IMR-90 (cell line): ENCODE measurements around the gene ABCB6. TPM values are rescaled to one million over a fixed set of nuclear protein-coding genes. Genes with fewer than 3 reads are reported as not detected.

ENCODE experiments used
- ATAC-seq: fragments of 200-7000 bp; cut with Tn5 transposase; 2 replicates; pipeline ENCODE4 v1.9.1; 2020; ENCODE audit warnings: low read depth, mild to moderate bottlenecking, moderate library complexity
- BruUV-seq: library from RNA; stranded (reverse); fragments of 400-500 nt; replicated peaks from 2 replicates; lab custom pipeline; 2021; lab: Mats Ljungman, UMichigan
- CTCF ChIA-PET: fragments of 300-600 bp; formaldehyde crosslinking; extraction: SDS; loops from one replicate; lab custom pipeline; 2021; ENCODE audit warnings: antibody characterized with exemption; lab: Yijun Ruan, JAX
- POLR2A ChIA-PET: fragments of 300-600 bp; sonication (Branson Sonifier 250); formaldehyde crosslinking; loops from one replicate; lab custom pipeline; 2022; ENCODE audit warnings: antibody characterized with exemption; ENCODE audit not compliant: unreplicated experiment; lab: Charles Lee
- DNase-seq: peaks from one replicate; pipeline ENCODE4 v3.0.0; 2013
- H2AFZ ChIP-seq: replicated peaks from 2 replicates; pipeline ENCODE3; 2013; ENCODE audit warnings: low read length, mild to moderate bottlenecking; ENCODE audit not compliant: poor library complexity
- H2AK5ac ChIP-seq: 2 replicates; pipeline ENCODE4 v1.6.1; 2013; ENCODE audit warnings: low read depth, low read length, inconsistent platforms
- H2AK9ac ChIP-seq: replicated peaks from 2 replicates; pipeline ENCODE3; 2013; ENCODE audit warnings: mild to moderate bottlenecking, low read depth, low read length, moderate library complexity; ENCODE audit not compliant: poor library complexity
- H2BK120ac ChIP-seq: 2 replicates; pipeline ENCODE4 v1.6.1; 2013; ENCODE audit warnings: low read depth, low read length, inconsistent platforms
- H2BK15ac ChIP-seq: 3 replicates; pipeline ENCODE4 v1.6.1; 2013; ENCODE audit warnings: low read depth, low read length, inconsistent platforms
- H2BK20ac ChIP-seq: 2 replicates; pipeline ENCODE4 v1.6.1; 2013; ENCODE audit warnings: low read depth, mild to moderate bottlenecking, inconsistent platforms, low read length, moderate library complexity
- H2BK5ac ChIP-seq: 2 replicates; pipeline ENCODE4 v1.6.1; 2013; ENCODE audit warnings: mild to moderate bottlenecking, low read depth, low read length, inconsistent platforms; ENCODE audit not compliant: poor library complexity, severe bottlenecking
- H3K14ac ChIP-seq: replicated peaks from 2 replicates; pipeline ENCODE4 v1.6.1; 2013; ENCODE audit warnings: low read depth, low read length, inconsistent platforms
- H3K18ac ChIP-seq: 2 replicates; pipeline ENCODE4 v1.6.1; 2013; ENCODE audit warnings: low read depth, low read length, control low read depth
- H3K23ac ChIP-seq: 2 replicates; pipeline ENCODE4 v1.6.1; 2013; ENCODE audit warnings: low read depth, low read length, inconsistent platforms
- H3K27ac ChIP-seq: 2 replicates; pipeline ENCODE4 v1.5.1; 2013; ENCODE audit warnings: mild to moderate bottlenecking, control low read depth, low read length; ENCODE audit not compliant: insufficient read depth
- H3K27me3 ChIP-seq: 2 replicates; pipeline ENCODE4 v1.6.1; 2013; ENCODE audit warnings: low read length; ENCODE audit not compliant: control insufficient read depth, insufficient read depth
- H3K36me3 ChIP-seq: 2 replicates; pipeline ENCODE4 v1.6.1; 2013; ENCODE audit warnings: low read length, mixed read lengths; ENCODE audit not compliant: control insufficient read depth, insufficient read depth
- H3K4ac ChIP-seq: 2 replicates; pipeline ENCODE4 v1.6.1; 2013; ENCODE audit warnings: low read depth, low read length, inconsistent platforms
- H3K4me1 ChIP-seq: 2 replicates; pipeline ENCODE4 v1.6.1; 2013; ENCODE audit warnings: low read length, mixed read lengths; ENCODE audit not compliant: control insufficient read depth, insufficient read depth
- H3K4me2 ChIP-seq: 2 replicates; pipeline ENCODE4 v1.6.1; 2013; ENCODE audit warnings: low read depth, mild to moderate bottlenecking, control low read depth, low read length, moderate library complexity
- H3K4me3 ChIP-seq: 2 replicates; pipeline ENCODE4 v1.5.1; 2013; ENCODE audit warnings: low read depth, mild to moderate bottlenecking, control low read depth, low read length, moderate library complexity; ENCODE audit not compliant: insufficient read depth
- H3K56ac ChIP-seq: 2 replicates; pipeline ENCODE4 v1.6.1; 2013; ENCODE audit warnings: low read length, inconsistent platforms; ENCODE audit not compliant: insufficient read depth; ENCODE audit errors: extremely low read depth
- H3K79me1 ChIP-seq, 2 experiments: 2 replicates each; pipeline ENCODE4 v1.6.1; 2013; ENCODE audit warnings: low read length in 2 of 2, inconsistent platforms in 1 of 2, low read depth in 1 of 2
- H3K9ac ChIP-seq: 2 replicates; pipeline ENCODE4 v1.6.1; 2013; ENCODE audit warnings: low read depth, low read length, control low read depth
- H3K9me1 ChIP-seq: 2 replicates; pipeline ENCODE4 v1.6.1; 2013; ENCODE audit warnings: low read length, inconsistent platforms; ENCODE audit not compliant: insufficient read depth
- H3K9me3 ChIP-seq: 2 replicates; pipeline ENCODE4 v1.6.1; 2013; ENCODE audit warnings: low read length; ENCODE audit not compliant: control insufficient read depth, insufficient read depth
- H4K20me1 ChIP-seq: 2 replicates; pipeline ENCODE4 v1.6.1; 2013; ENCODE audit warnings: low read length, inconsistent platforms; ENCODE audit not compliant: insufficient read depth
- H4K5ac ChIP-seq: 2 replicates; pipeline ENCODE4 v1.6.1; 2013; ENCODE audit warnings: mild to moderate bottlenecking, low read depth, low read length, control low read depth
- H4K8ac ChIP-seq, 2 experiments: 2 replicates each; pipeline ENCODE4 v1.6.1; 2013; ENCODE audit warnings: low read depth in 2 of 2, low read length in 2 of 2, control low read depth in 1 of 2, inconsistent platforms in 1 of 2
- H4K91ac ChIP-seq: 2 replicates; pipeline ENCODE4 v1.6.1; 2013; ENCODE audit warnings: low read depth, low read length, inconsistent platforms; ENCODE audit not compliant: insufficient read depth
- ELK1 ChIP-seq: fragments of 150-350 bp; IDR thresholded peaks from 2 replicates; pipeline ENCODE4 v1.6.1; 2016; ENCODE audit warnings: low read depth, mild to moderate bottlenecking, low read length, moderate library complexity, borderline replicate concordance
- MXI1 ChIP-seq: IDR thresholded peaks from 2 replicates; pipeline ENCODE4 v1.6.1; 2012; ENCODE audit warnings: low read depth, mild to moderate bottlenecking, low read length, moderate library complexity, borderline replicate concordance
- POLR2A ChIP-seq: IDR thresholded peaks from 2 replicates; pipeline ENCODE4 v1.6.1; 2012; ENCODE audit warnings: mild to moderate bottlenecking, low read depth, low read length
- WGBS, 2 experiments: methylation state at CpG; one replicate each; pipeline versions ENCODE4 v1.1.5 to v1.1.7; 2013; ENCODE audit warnings: missing lambda C conversion rate in 2 of 2; ENCODE audit not compliant: insufficient read length in 1 of 2; ENCODE audit errors: extremely low coverage in 2 of 2; 5-methylcytosine and 5-hydroxymethylcytosine counted together
- dilution Hi-C: fragments of 300-500 bp; cut with HindIII; formaldehyde crosslinking; loops from one replicate; pipeline ENCODE4 v1.14.3; 2018; ENCODE audit warnings: low sequenced_read_pairs; ENCODE audit not compliant: unreplicated experiment
- in situ Hi-C: fragments of 300-500 bp; cut with MboI; formaldehyde crosslinking; loops from 3 replicates; pipeline ENCODE4 v1.14.3; 2019; ENCODE audit warnings: low sequenced_read_pairs, inconsistent platforms, mixed read lengths
- intact Hi-C: fragments of 100-400 bp; cut with micrococcal nuclease; formaldehyde crosslinking; loops from 2 replicates; pipeline ENCODE4 v1.10.0; 2022
- polyA plus RNA-seq, 3 experiments: library from polyadenylated mRNA; depleted of rRNA; stranded (reverse); fragments of >200 nt; gene quantifications; 2 replicates each; pipeline ENCODE4 v1.2.3, GENCODE V29; 2012; ENCODE audit warnings: low replicate concordance in 1 of 3
- total RNA-seq: library from RNA; depleted of rRNA; stranded (reverse); fragments of >200 nt; gene quantifications from 2 replicates; pipeline ENCODE4 v1.2.3, GENCODE V29; 2012

Gene ABCB6
- total and polyA plus RNA-seq, 2 of the 4 experiments (the other 2 are of a cell fraction), result 12.5 to 24.7 TPM

GRCh38 chr2:219252570-219252899 lies 33.8 kb upstream of the ABCB6 start:
- Histone ChIP-seq H3K27me3 (peaks cover 13% of the 10 kb centered on the region), H4K5ac (no peak overlapping the region; the same call in 1 of the 2 replicates), H2BK120ac (peak overlapping the region; percentile 8; the same call in 1 of the 2 replicates), H3K14ac (no peak overlapping the region), H2AK9ac (peak overlapping the region; percentile 5), H4K8ac (peak overlapping the region in 1 of 2 experiments; percentile 40; a peak in 1 of 4 replicates), H3K27ac (no peak overlapping the region), H3K4me3 (peak overlapping the region; percentile 57; the same call in 1 of the 2 replicates), H4K91ac (no peak overlapping the region), H3K9ac (no peak overlapping the region), H2AK5ac (no peak overlapping the region), H3K56ac (no peak overlapping the region), H2BK5ac (no peak overlapping the region), H2BK20ac (no peak overlapping the region), H2BK15ac (no peak overlapping the region), H3K4ac (peak overlapping the region; percentile 35; the same call in 1 of the 2 replicates), H3K4me1 (peaks cover 40% of the 10 kb centered on the region), H3K36me3 (peaks cover 14% of the 10 kb centered on the region; the same call in 1 of the 2 replicates), H2AFZ (peak overlapping the region; percentile 93), H3K18ac (no peak overlapping the region), H3K79me1 (peaks cover 6 to 15% of the 10 kb centered on the region in 2 experiments; a peak in 3 of 4 replicates), H3K4me2 (peak overlapping the region; percentile 96), H3K9me3 (no peaks in the 10 kb centered on the region), H3K9me1 (peaks cover 30% of the 10 kb centered on the region), H4K20me1 (0 out of 2 replicates have a peak, but pooled peaks cover 8% of the 10 kb centered on the region), H3K23ac (no peak overlapping the region)
- in situ Hi-C loops (no loop called here), intact Hi-C loops (no loop called here), dilution Hi-C loops (no loop called here)
- ChIA-PET CTCF (interaction anchor here (0.6 kb wide), 1 partner anchor 37 kb away, joined by 3 read pairs; no protein-coding TSS in a partner anchor), POLR2A (no interaction called here)
- 23% methylated on average over 7 of the region's 9 CpGs; no CpG with 5 or more reads in 1 of the 2 experiments for WGBS, 2 experiments
- DNase-seq (no peak), ATAC-seq (no peak)
- no peak for TF ChIP-seq ELK1
- no peak for TF ChIP-seq MXI1
- TF ChIP-seq POLR2A, result no peak
- no TSS peak for BruUV-seq
